Common myeloid progenitor, CD34-positive (primary cell): ENCODE results near the gene MVB12A.

Experiments used
- CTCF ChIA-PET: fragments of 350-600 bp; sonication (Branson Sonifier 250); formaldehyde crosslinking; loops from one replicate; lab custom pipeline; 2021; ENCODE audit warnings: antibody characterized with exemption; lab: Charles Lee
- POLR2A ChIA-PET: fragments of 350-600 bp; sonication (Branson Sonifier 250); formaldehyde crosslinking; loops from one replicate; lab custom pipeline; 2021; ENCODE audit warnings: antibody characterized with exemption; lab: Charles Lee
- DNase-seq, 3 donors: peaks; one replicate each; pipeline versions ENCODE4 v3.0.0 to v3.0.0-alpha.2; 2013
- H3K27ac ChIP-seq, 2 experiments: 1 replicate in 1 of 2; 2 replicates in 1 of 2; pipeline ENCODE4 v1.7.0; 2013; ENCODE audit warnings: inconsistent platforms in 2 of 2, low read length in 2 of 2, mild to moderate bottlenecking in 2 of 2, low read depth in 1 of 2, moderate library complexity in 1 of 2; ENCODE audit not compliant: severe bottlenecking in 2 of 2, insufficient read depth in 1 of 2, poor library complexity in 1 of 2
- H3K27me3 ChIP-seq, 5 experiments: replicated peaks in 2 of 5; 1 replicate in 3 of 5; 2 replicates in 2 of 5; pipeline versions ENCODE4 v1.6.1 to v1.7.0; 2013; ENCODE audit warnings: low read length in 4 of 5, mild to moderate bottlenecking in 2 of 5, moderate library complexity in 2 of 5, inconsistent platforms in 1 of 5; ENCODE audit not compliant: insufficient read depth in 5 of 5, control insufficient read depth in 4 of 5
- H3K36me3 ChIP-seq, 4 experiments: 1 replicate in 2 of 4; 2 replicates in 2 of 4; pipeline versions ENCODE4 v1.6.1 to v1.7.0; 2013; ENCODE audit warnings: low read length in 3 of 4, control low read depth in 1 of 4, mild to moderate bottlenecking in 1 of 4; ENCODE audit not compliant: control insufficient read depth in 4 of 4, insufficient read depth in 4 of 4
- H3K4me1 ChIP-seq, 4 experiments: 1 replicate in 3 of 4; 2 replicates in 1 of 4; pipeline versions ENCODE4 v1.6.1 to v1.7.1; 2013; ENCODE audit warnings: low read length in 3 of 4, mild to moderate bottlenecking in 3 of 4, control low read depth in 1 of 4, inconsistent platforms in 1 of 4, moderate library complexity in 1 of 4; ENCODE audit not compliant: control insufficient read depth in 4 of 4, insufficient read depth in 4 of 4; ENCODE audit errors: control extremely low read depth in 1 of 4
- H3K4me3 ChIP-seq, 7 experiments: 1 replicate in 4 of 7; 2 replicates in 3 of 7; pipeline versions ENCODE4 v1.5.1 to v1.7.0; 2013; ENCODE audit warnings: mild to moderate bottlenecking in 7 of 7, low read length in 6 of 7, moderate library complexity in 6 of 7, inconsistent platforms in 2 of 7, low read depth in 2 of 7, control low read depth in 1 of 7; ENCODE audit not compliant: insufficient read depth in 4 of 7, control insufficient read depth in 1 of 7; ENCODE audit errors: extremely low read depth in 1 of 7
- H3K9me3 ChIP-seq, 5 experiments: 1 replicate in 4 of 5; 2 replicates in 1 of 5; pipeline versions ENCODE4 v1.6.1 to v1.7.1; 2013; ENCODE audit warnings: low read length in 4 of 5, mild to moderate bottlenecking in 2 of 5, inconsistent platforms in 1 of 5, low read depth in 1 of 5, moderate library complexity in 1 of 5; ENCODE audit not compliant: control insufficient read depth in 4 of 5, insufficient read depth in 2 of 5; ENCODE audit errors: control extremely low read depth in 1 of 5
- WGBS: methylation state at CpG from one replicate; pipeline ENCODE4 v1.1.5; 2013; ENCODE audit not compliant: insufficient coverage; 5-methylcytosine and 5-hydroxymethylcytosine counted together

Gene MVB12A

GRCh38 chr19:17411801-17412200 is 8.0 kb upstream of the MVB12A start:
- CTCF ChIA-PET, result interaction anchor here (1.4 to 2.0 kb wide), 3 partner anchors 11 to 22 kb away, joined by 3 to 7 read pairs (median 4); no protein-coding TSS in a partner anchor
- POLR2A ChIA-PET, result no interaction called here
- H3K4me1 ChIP-seq, result peaks cover 4 to 31% (median 24%) of the 10 kb centered on the region in 4 experiments
- 92% methylated on average over 10 of the region's 11 CpGs for WGBS
- peak overlapping the region in 1 of 2 experiments; percentile 50 for H3K27ac ChIP-seq
- no peak overlapping the region for H3K4me3 ChIP-seq
- no peaks in the 10 kb centered on the region for H3K9me3 ChIP-seq
- H3K36me3 ChIP-seq, result peaks cover 0 to 16% (median 6%) of the 10 kb centered on the region in 4 experiments
- no peaks in the 10 kb centered on the region for H3K27me3 ChIP-seq
- no peak for DNase-seq

GRCh38 chr19:17414097-17414496 is 5.8 kb upstream of the MVB12A start:
- ChIA-PET POLR2A (no interaction called here), CTCF (interaction anchor here (1.4 kb wide), 1 partner anchor 9 kb away, joined by 3 read pairs; the partner anchor contains the start of gene BST2)
- peaks cover 0 to 16% (median 6%) of the 10 kb centered on the region in 4 experiments for H3K36me3 ChIP-seq
- no peak for DNase-seq
- no peaks in the 10 kb centered on the region for H3K9me3 ChIP-seq
- peaks cover 7 to 26% (median 20%) of the 10 kb centered on the region in 4 experiments for H3K4me1 ChIP-seq
- no peak overlapping the region for H3K4me3 ChIP-seq
- 96% methylated on average over 7 of the region's 8 CpGs for WGBS
- no peaks in the 10 kb centered on the region for H3K27me3 ChIP-seq
- H3K27ac ChIP-seq, result no peak overlapping the region

GRCh38 chr19:17415121-17415520 is 4.7 kb upstream of the MVB12A start:
- H3K27ac ChIP-seq, result no peak overlapping the region
- POLR2A ChIA-PET, result no interaction called here
- H3K4me3 ChIP-seq, result no peak overlapping the region
- H3K36me3 ChIP-seq, result peaks cover 0 to 16% (median 6%) of the 10 kb centered on the region in 4 experiments
- DNase-seq, result no peak
- CTCF ChIA-PET, result no interaction called here
- H3K4me1 ChIP-seq, result peaks cover 10 to 30% (median 23%) of the 10 kb centered on the region in 4 experiments
- H3K27me3 ChIP-seq, result no peaks in the 10 kb centered on the region
- 97% methylated on average over 4 of the region's 6 CpGs for WGBS
- no peaks in the 10 kb centered on the region for H3K9me3 ChIP-seq

- no peak for DNase-seq
- H3K27ac ChIP-seq, result peak overlapping the region in 1 of 2 experiments; percentile 67
- peaks cover 2 to 24% (median 6%) of the 10 kb centered on the region in 4 experiments for H3K36me3 ChIP-seq
- H3K4me3 ChIP-seq, result peak overlapping the region in 4 of 7 experiments; percentile 69 to 91 (median 80)
- H3K9me3 ChIP-seq, result no peaks in the 10 kb centered on the region
- ChIA-PET POLR2A (interaction anchor here (1.7 kb wide), 1 partner anchor 12 kb away, joined by 13 read pairs; the partner anchor contains the start of gene BST2), CTCF (interaction anchor here (0.7 to 4.6 kb wide), 6 partner anchors 12 to 155 kb away, joined by 3 to 19 read pairs (median 6); partner anchors contain the start of genes BST2 and CCDC194)
- H3K27me3 ChIP-seq, result no peaks in the 10 kb centered on the region
- H3K4me1 ChIP-seq, result peaks cover 6 to 20% (median 14%) of the 10 kb centered on the region in 4 experiments
- no CpG with 5 or more reads among the region's 3 CpGs for WGBS
Observed at GRCh38 chr19:17418710-17419109, 1.1 kb upstream of the MVB12A start.

GRCh38 chr19:17419154-17419620 is 660 bp upstream of the MVB12A start:
- CTCF ChIA-PET, result interaction anchor here (0.5 to 4.6 kb wide), 11 partner anchors 12 to 155 kb away, joined by 3 to 19 read pairs (median 4); partner anchors contain the start of genes BST2 and CCDC194
- peak overlapping the region; percentile 67 to 91 (median 79) for H3K4me3 ChIP-seq
- H3K27ac ChIP-seq, result peak overlapping the region in 1 of 2 experiments; percentile 67
- POLR2A ChIA-PET, result interaction anchor here (0.7 to 1.7 kb wide), 3 partner anchors 13 to 82 kb away, joined by 3 to 13 read pairs (median 3); partner anchors contain the start of gene BST2
- H3K9me3 ChIP-seq, result no peaks in the 10 kb centered on the region
- H3K36me3 ChIP-seq, result peaks cover 2 to 23% (median 6%) of the 10 kb centered on the region in 4 experiments
- H3K4me1 ChIP-seq, result peaks cover 6 to 20% (median 12%) of the 10 kb centered on the region in 4 experiments
- WGBS, result 30% methylated on average over 7 of the region's 8 CpGs
- peak in 2 of 3 donors; percentile 19 to 39 for DNase-seq
- H3K27me3 ChIP-seq, result no peaks in the 10 kb centered on the region

GRCh38 chr19:17420475-17420924 is 653 bp downstream of the MVB12A start:
- Histone ChIP-seq H3K4me1 (peaks cover 6 to 32% (median 21%) of the 10 kb centered on the region in 4 experiments), H3K36me3 (peaks cover 0 to 14% (median 6%) of the 10 kb centered on the region in 4 experiments), H3K27me3 (no peaks in the 10 kb centered on the region), H3K4me3 (peak overlapping the region; percentile 60 to 91 (median 79)), H3K9me3 (no peaks in the 10 kb centered on the region), H3K27ac (no peak overlapping the region)
- DNase-seq, result peak; percentile 40 to 65 (median 53)
- WGBS, result 5% methylated on average over 24 of the region's 25 CpGs
- ChIA-PET CTCF (interaction anchor here (1.0 to 4.6 kb wide), 6 partner anchors 15 to 54 kb away, joined by 3 to 19 read pairs (median 4); partner anchors contain the start of genes BST2 and CCDC194), POLR2A (no interaction called here)

- Histone ChIP-seq H3K27me3 (no peaks in the 10 kb centered on the region), H3K9me3 (no peaks in the 10 kb centered on the region), H3K4me1 (peaks cover 6 to 32% (median 21%) of the 10 kb centered on the region in 4 experiments), H3K4me3 (no peak overlapping the region), H3K27ac (no peak overlapping the region), H3K36me3 (peaks cover 0 to 10% (median 6%) of the 10 kb centered on the region in 4 experiments)
- WGBS, result 100% methylated on average over 4 of the region's 4 CpGs
- ChIA-PET POLR2A (no interaction called here), CTCF (interaction anchor here (0.7 to 4.6 kb wide), 4 partner anchors 23 to 34 kb away, joined by 3 to 19 read pairs (median 4); partner anchors contain the start of gene CCDC194)
- DNase-seq, result no peak
Observed at GRCh38 chr19:17421942-17422341, 2.1 kb downstream of the MVB12A start.
